SU-DHL-6 (cell line): ENCODE measurements around the gene SYT2.
"Not testable (repeated sequence)": the region's sequence is repeated elsewhere in the genome, so short reads cannot be mapped to it uniquely, and the experiment has no call there.

ENCODE experiments used
- H2AFZ ChIP-seq: fragments of 200-600 bp; sonication (generic); 2 replicates; pipeline ENCODE4 v1.6.1; 2014; ENCODE audit warnings: low read depth, mild to moderate bottlenecking, moderate library complexity, mixed read lengths, antibody characterized with exemption, low read length; ENCODE audit not compliant: severe bottlenecking
- H3F3A ChIP-seq: fragments of 200-600 bp; shearing (Covaris generic); 2 replicates; pipeline ENCODE4 v1.6.0; 2016; ENCODE audit warnings: antibody characterized with exemption, mild to moderate bottlenecking; ENCODE audit not compliant: insufficient read depth
- H3K27ac ChIP-seq: fragments of 200-600 bp; sonication (generic); 2 replicates; pipeline ENCODE4 v1.5.1; 2016; ENCODE audit warnings: low read depth, mild to moderate bottlenecking, low read length, moderate library complexity, mixed read lengths
- H3K27me3 ChIP-seq: fragments of 200-600 bp; sonication (generic), shearing (Covaris generic); 2 replicates; pipeline ENCODE4 v1.6.0; 2014; ENCODE audit warnings: mild to moderate bottlenecking, low read length
- H3K36me3 ChIP-seq: fragments of 200-600 bp; sonication (generic); 2 replicates; pipeline ENCODE4 v1.6.1; 2014; ENCODE audit warnings: mild to moderate bottlenecking, low read length, mixed read lengths
- H3K4me2 ChIP-seq: fragments of 300-600, 200-600 bp; shearing (Covaris generic), sonication (generic); 2 replicates; pipeline ENCODE4 v1.6.0; 2014; ENCODE audit warnings: low read length, low read depth, mild to moderate bottlenecking; ENCODE audit not compliant: poor library complexity, severe bottlenecking
- H3K4me3 ChIP-seq: fragments of 200-600 bp; sonication (generic); 2 replicates; pipeline ENCODE4 v1.5.1; 2014; ENCODE audit warnings: antibody characterized with exemption, low read length, mild to moderate bottlenecking, mixed read lengths; ENCODE audit not compliant: insufficient read depth, poor library complexity, severe bottlenecking
- H3K79me2 ChIP-seq: fragments of 200-600 bp; sonication (generic); 2 replicates; pipeline ENCODE4 v1.6.1; 2014; ENCODE audit warnings: mild to moderate bottlenecking, low read length, moderate library complexity; ENCODE audit not compliant: insufficient read depth
- H3K9ac ChIP-seq: fragments of 200-600 bp; sonication (generic); 2 replicates; pipeline ENCODE4 v1.7.0; 2014; ENCODE audit warnings: mild to moderate bottlenecking, low read length
- H3K9me2 ChIP-seq: fragments of 200-600 bp; sonication (generic); replicated peaks from 2 replicates; pipeline ENCODE4 v1.6.1; 2014; ENCODE audit warnings: low read length; ENCODE audit not compliant: insufficient read depth
- H3K9me3 ChIP-seq: fragments of 200-600 bp; sonication (generic); 2 replicates; pipeline ENCODE4 v1.6.1; 2014; ENCODE audit warnings: low read length, mixed read lengths; ENCODE audit not compliant: insufficient read depth
- H4K20me1 ChIP-seq: fragments of 200-600 bp; sonication (generic); 2 replicates; pipeline ENCODE4 v1.6.1; 2014; ENCODE audit warnings: low read depth, mild to moderate bottlenecking, antibody characterized with exemption, low read length, moderate library complexity, mixed read lengths
- EZH2phosphoT487 ChIP-seq: fragments of 200-600 bp; sonication (generic), shearing (Covaris generic); conservative IDR thresholded peaks from 2 replicates; pipeline ENCODE4 v1.6.1; 2018; ENCODE audit warnings: mild to moderate bottlenecking, antibody characterized with exemption, low read length, moderate library complexity, mixed read lengths
- TF ChIP-seq, protein P1 (sequence below): fragments of 200-600 bp; sonication (generic); IDR thresholded peaks from one replicate; pipeline ENCODE4 v1.5.1; 2017; ENCODE audit warnings: antibody characterized with exemption, mild to moderate bottlenecking, low read length, moderate library complexity; ENCODE audit not compliant: insufficient read depth, poor library complexity, severe bottlenecking

The SYT2 gene

DNA sequence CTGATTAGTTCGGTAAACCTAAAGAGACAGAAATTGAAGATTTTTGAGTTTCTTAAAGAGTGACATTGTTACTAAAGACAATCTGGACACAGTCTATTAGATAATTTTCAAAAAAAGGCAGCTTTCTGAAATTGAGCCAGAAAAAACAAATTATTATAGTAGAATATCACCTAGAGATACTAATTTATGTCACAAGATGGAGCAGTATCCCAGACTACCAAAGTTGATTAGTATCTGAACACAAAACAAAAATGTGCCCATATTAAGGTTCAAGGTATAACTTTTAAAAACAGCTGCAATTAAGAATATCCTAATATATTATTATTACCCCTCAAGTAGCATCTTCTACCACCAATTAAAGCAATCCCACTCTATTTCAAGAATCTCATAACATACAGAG, 40.5 kb upstream of the SYT2 start:
- Histone ChIP-seq H3K36me3 (no peaks in the 10 kb centered on the region), H3F3A (no peaks in the 10 kb centered on the region), H2AFZ (no peak overlapping the region), H3K4me3 (no peak overlapping the region), H3K9me2 (no peaks in the 10 kb centered on the region), H3K79me2 (no peaks in the 10 kb centered on the region), H3K9me3 (no peaks in the 10 kb centered on the region), H3K27ac (no peak overlapping the region), H3K9ac (no peak overlapping the region), H4K20me1 (no peaks in the 10 kb centered on the region), H3K4me2 (no peak overlapping the region), H3K27me3 (no peaks in the 10 kb centered on the region)
- TF ChIP-seq EZH2phosphoT487: no peak
- TF ChIP-seq, protein P1, sequence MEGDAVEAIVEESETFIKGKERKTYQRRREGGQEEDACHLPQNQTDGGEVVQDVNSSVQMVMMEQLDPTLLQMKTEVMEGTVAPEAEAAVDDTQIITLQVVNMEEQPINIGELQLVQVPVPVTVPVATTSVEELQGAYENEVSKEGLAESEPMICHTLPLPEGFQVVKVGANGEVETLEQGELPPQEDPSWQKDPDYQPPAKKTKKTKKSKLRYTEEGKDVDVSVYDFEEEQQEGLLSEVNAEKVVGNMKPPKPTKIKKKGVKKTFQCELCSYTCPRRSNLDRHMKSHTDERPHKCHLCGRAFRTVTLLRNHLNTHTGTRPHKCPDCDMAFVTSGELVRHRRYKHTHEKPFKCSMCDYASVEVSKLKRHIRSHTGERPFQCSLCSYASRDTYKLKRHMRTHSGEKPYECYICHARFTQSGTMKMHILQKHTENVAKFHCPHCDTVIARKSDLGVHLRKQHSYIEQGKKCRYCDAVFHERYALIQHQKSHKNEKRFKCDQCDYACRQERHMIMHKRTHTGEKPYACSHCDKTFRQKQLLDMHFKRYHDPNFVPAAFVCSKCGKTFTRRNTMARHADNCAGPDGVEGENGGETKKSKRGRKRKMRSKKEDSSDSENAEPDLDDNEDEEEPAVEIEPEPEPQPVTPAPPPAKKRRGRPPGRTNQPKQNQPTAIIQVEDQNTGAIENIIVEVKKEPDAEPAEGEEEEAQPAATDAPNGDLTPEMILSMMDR: no peak

DNA sequence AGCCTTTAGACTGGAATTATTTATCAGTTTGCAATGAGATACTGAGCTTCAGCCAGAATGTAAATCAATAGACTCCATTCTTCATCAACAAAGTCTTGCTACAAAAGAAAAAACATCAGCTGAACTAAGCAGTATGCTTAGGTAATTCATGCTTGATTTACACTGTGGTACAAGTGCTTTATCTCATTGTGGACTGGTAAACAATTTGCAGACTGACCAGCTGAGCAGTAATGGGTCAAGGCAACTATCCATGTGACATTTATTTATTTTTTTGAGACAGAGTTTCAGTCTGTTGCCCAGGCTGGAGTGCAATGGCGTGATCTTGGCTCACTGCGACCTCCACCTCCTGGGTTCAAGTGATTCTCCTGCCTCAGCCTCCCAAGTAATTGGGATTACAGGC, 39.8 kb upstream of the SYT2 start:
- Histone ChIP-seq H3K4me3 (no peak overlapping the region), H3K36me3 (no peaks in the 10 kb centered on the region)

DNA sequence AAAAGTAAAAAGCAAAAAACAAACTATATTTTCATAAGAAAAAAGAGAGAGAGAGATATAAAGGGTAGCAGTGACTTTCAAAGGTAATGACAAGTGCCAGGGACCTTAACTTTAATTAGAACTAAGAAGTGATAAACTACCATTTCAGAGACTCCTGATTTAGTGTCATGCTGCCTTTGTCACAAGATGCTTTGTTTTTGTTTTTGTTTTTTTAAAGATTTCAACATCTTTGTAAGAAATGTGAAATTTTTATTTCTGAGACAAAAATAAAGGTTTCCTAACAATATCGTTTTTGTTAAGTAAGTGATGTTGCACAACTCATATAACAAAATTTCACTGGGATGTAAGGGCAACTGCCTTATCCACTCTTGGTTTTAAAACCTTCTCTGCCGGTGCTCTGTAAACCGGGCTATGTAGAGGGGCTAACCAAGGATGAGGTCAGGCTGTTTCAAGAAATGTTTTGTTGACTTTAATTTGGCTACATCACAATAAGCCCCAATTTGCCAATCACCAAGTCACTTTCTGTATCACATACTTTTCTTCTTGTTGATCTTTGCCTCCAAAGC, 35.2 kb upstream of the SYT2 start:
- Histone ChIP-seq H3K79me2 (no peaks in the 10 kb centered on the region), H3K36me3 (no peaks in the 10 kb centered on the region)

More for the DNA sequence above, 39.8 kb upstream of the SYT2 start:
- Histone ChIP-seq H3K79me2 (no peaks in the 10 kb centered on the region), H3K27me3 (no peaks in the 10 kb centered on the region), H3K9me2 (no peaks in the 10 kb centered on the region), H3K9ac (no peak overlapping the region), H2AFZ (no peak overlapping the region), H3K4me2 (no peak overlapping the region), H3K9me3 (no peaks in the 10 kb centered on the region), H3K27ac (no peak overlapping the region), H4K20me1 (no peaks in the 10 kb centered on the region), H3F3A (no peaks in the 10 kb centered on the region)
- TF ChIP-seq EZH2phosphoT487: no peak
- TF ChIP-seq, protein P1: no peak

DNA sequence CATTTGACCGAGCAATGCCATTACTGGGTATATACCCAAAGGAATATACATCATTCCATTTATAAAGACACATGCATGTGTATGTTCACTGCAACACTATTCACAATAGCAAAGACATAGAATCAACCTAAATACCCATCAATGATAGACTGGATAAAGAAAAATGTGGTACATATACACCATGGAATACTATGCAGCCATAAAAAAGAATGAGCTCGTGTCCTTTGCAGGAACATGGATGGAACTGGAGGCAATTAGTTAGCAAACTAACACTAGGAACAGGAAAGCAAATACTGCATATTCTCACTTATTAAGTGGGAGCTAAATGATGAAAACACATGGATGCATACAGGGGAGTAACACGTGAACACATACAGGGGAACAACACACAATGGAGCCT, 34.5 kb upstream of the SYT2 start:
- not testable (repeated sequence) for H3K27me3 ChIP-seq, H3K27ac ChIP-seq, H3K9me3 ChIP-seq, H3K36me3 ChIP-seq, H2AFZ ChIP-seq, H3K4me3 ChIP-seq, H3K79me2 ChIP-seq, H4K20me1 ChIP-seq, H3F3A ChIP-seq, H3K9ac ChIP-seq, H3K4me2 ChIP-seq, H3K9me2 ChIP-seq

More for the DNA sequence above, 35.2 kb upstream of the SYT2 start:
- H2AFZ ChIP-seq: no peak overlapping the region
- no peaks in the 10 kb centered on the region for H4K20me1 ChIP-seq
- no peaks in the 10 kb centered on the region for H3K9me3 ChIP-seq
- no peak overlapping the region for H3K4me3 ChIP-seq
- no peak overlapping the region for H3K4me2 ChIP-seq
- no peaks in the 10 kb centered on the region for H3F3A ChIP-seq
- H3K27ac ChIP-seq: no peak overlapping the region
- H3K27me3 ChIP-seq: no peaks in the 10 kb centered on the region
- no peak overlapping the region for H3K9ac ChIP-seq
- TF ChIP-seq, protein P1: no peak
- TF ChIP-seq EZH2phosphoT487: no peak
- no peaks in the 10 kb centered on the region for H3K9me2 ChIP-seq
